HG02759 (cell line): Measurements from ENCODE around the gene GRM1.

ENCODE experiments used
- ATAC-seq: cut with Tn5 transposase; IDR thresholded peaks from one replicate; pipeline ENCODE4 v1.9.1; 2021; ENCODE audit warnings: mild to moderate bottlenecking, moderate library complexity; ENCODE audit not compliant: unreplicated experiment

GRM1 gene

DNA sequence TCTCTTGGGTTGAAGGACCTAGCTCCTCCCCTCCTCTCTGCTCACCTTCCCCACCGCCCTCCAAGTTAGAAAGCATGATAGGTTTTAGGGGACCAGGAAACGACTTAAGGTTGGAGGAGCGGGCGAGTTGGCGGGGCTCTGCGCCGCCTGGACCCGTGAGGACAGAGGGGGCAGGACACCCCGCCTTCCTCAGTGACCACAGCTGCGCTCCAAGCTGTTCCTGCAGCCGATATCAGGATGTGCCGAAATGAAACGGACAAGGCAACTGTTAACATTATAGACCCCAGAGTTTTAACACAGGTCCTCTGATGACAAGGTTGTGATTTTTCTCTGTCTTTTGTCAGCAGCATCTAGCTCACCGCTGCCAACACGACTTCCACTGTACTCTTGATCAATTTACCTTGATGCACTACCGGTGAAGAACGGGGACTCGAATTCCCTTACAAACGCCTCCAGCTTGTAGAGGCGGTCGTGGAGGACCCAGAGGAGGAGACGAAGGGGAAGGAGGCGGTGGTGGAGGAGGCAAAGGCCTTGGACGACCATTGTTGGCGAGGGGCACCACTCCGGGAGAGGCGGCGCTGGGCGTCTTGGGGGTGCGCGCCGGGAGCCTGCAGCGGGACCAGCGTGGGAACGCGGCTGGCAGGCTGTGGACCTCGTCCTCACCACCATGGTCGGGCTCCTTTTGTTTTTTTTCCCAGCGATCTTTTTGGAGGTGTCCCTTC, at the start of gene GRM1:
Gene GRM1 (plus strand): TSS at position 212 of the 722 bp plus-strand sequence. CDS start 456 bp downstream, at position 668.
- ATAC-seq: no peak

DNA sequence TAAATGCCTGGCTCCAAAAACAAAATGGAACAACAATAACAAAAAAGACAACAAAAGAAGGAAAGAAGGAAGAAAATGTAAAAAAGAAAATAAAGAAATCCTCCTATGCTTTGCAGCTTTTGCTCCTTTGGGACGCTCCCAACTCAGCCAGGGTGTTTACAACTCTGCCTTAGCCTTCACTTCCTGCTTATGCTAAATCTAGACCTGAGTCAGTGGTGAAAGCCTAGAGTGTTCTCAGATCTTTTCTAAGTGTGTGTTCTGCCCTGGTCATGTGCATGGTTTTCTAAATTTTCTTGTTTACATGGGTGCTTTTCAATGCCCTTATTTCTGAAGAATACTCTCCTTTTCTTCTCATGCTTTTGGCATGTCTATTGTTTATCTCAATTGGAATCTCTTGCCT, 19.5 kb upstream of the GRM1 start:
- no peak for ATAC-seq

DNA sequence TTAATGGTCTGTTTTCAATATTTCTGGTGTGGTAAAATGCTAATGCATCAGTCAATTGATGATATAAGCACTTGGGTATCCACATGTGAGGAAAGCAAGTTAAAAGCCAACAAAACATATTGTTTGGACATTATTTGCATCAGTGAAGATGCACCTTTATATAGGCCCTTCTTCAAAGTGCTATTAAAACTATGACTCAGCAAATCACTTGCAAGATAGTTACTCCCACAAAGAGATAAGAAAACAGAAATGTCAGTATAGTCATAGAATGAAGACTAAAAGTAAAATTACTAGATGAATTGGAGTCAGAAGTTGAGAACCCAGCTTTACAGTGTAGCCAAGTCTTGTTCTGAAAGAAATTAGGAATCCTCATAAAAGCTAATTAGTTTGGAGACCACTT, 14.6 kb upstream of the GRM1 start:
- no peak for ATAC-seq

DNA sequence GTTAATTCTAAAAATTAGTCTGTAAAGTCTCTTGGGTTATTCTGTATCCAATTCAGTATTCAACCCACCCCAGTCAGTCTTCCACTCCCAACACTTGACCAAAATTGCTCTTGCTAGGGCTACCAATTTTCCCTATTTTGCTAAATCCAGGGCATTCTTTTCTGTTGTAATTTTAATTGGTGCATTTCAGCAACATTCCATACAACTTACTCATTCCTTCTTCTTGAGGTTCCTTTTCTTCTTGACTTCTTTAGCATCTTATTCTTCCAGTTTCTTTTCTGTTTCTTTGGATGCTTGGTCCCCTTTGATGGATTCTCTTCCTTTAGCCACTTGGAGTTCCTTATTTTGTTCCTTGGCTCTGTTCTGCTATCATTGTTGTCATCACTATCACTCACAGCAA, 11.2 kb upstream of the GRM1 start:
- ATAC-seq: no peak

DNA sequence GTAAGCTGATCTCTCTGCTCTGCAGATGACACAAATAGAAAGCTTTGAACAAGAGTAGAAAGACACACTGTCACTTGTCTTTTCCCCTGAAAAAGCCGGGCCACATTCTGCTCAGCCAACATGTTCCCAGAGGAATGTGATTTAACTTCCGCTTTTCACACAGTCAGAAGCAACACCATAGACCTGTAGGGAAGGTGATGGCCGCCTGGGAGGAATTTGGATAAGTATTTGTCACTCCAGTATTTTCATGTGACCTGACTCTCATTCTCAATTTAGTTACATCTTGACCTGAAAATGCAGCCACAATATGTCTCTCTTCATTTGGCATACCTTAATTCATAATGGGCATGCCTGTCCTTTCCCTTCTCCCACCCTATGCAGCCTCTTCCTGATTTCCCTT, 2.0 kb upstream of the GRM1 start:
- no peak for ATAC-seq

DNA sequence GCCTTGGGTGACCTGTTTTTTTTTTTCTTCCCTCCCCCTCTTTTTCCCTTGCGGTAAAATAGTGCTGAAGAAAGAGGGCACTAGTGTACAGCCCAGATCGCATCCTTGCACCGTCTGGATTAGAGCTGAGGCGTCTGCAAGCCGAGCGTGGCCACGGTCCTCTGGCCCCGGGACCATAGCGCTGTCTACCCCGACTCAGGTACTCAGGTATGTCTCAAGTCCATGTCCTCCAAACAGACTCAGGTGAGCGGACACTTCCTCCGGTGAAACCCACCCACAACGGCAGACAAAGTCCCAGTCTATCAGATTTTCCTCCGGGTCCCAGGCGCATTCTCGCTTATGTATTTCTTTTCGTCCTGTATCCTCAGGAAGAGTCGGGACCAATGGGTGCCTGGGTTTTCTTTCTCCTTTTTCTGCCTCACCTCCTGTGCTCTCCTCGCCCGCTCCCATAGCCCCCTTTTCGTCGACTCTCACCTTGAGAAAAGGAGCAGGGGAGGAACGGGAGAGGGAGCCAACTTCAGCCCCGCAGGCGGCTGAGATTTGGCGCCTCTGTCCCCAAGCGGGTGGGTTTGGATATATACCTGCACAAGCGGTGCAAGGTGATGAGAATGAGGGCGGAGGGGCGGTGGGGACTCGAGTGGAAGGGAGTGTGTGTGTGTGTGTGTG, 1.1 kb upstream of the GRM1 start:
- no peak for ATAC-seq

DNA sequence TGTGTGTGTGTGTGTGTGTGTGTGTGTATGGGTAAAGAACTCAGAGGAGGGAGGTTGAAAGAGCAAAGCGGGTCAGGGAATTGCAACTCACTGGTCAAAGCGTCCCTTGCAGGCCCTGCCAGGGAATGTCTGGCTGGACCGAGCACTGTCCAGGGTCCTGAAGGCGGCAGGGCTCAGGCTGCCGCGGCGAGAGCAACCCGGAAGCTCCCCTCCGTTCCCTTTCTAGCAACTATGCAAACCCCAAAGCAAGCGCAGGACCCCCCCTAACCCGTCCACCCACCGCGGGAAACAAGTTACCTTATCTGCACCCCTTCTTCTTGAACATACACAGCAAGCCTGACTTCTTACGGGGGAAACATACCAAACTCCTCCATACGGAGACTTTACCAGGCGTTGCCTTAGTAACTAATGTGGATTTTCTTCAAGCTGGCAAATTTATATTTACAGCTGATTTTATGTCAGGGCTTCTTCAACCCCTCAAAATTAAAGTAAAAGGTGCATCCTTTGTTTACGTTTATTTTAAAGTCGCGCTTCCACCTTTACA, 538 bp upstream of the GRM1 start:
- peak; percentile 87 for ATAC-seq

DNA sequence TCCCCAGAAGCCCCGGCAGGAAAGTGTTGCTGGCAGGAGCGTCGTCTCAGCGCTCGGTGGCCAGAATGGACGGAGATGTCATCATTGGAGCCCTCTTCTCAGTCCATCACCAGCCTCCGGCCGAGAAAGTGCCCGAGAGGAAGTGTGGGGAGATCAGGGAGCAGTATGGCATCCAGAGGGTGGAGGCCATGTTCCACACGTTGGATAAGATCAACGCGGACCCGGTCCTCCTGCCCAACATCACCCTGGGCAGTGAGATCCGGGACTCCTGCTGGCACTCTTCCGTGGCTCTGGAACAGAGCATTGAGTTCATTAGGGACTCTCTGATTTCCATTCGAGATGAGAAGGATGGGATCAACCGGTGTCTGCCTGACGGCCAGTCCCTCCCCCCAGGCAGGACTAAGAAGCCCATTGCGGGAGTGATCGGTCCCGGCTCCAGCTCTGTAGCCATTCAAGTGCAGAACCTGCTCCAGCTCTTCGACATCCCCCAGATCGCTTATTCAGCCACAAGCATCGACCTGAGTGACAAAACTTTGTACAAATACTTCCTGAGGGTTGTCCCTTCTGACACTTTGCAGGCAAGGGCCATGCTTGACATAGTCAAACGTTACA, 817 bp downstream of the GRM1 start:
- ATAC-seq: no peak

DNA sequence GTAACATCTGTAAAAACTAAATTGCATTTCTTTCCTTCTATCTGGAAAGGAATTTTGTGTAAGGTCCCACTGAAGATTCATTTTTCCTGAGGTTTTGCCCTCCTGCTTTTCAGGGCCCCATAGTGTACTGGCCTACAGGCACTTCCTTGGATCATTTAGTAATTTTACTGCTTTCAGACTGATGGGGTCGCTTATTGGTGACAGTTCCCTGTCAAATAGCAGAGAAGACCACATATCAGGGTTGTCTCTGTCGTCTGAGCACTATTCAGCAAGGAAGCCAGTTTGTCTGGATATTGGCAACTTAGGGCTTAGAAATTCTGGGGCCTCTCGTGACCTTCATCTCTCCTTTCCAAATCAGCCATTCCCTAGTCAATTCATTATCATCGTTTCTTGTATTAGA, 3.5 kb downstream of the GRM1 start:
- ATAC-seq: no peak

DNA sequence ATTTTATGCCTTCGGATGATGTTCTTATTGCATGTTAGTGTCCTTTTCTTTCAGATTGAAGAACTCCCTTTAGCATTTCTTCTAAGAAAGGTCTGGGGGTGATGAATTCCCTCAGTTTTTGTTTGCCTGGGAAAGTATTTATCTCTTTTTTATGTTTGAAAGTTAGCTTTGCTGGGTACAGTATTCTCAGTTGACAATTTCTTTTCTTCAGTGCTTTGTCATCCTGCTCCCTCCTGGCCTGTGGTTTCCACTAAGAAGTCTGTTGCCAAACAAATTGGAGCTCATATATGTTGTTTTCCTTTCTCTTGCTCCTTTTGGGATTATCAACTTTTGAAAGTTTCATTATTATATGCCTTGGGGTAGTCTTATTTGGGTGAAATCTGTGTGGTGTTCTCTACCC, 11.5 kb downstream of the GRM1 start:
- no peak for ATAC-seq

DNA sequence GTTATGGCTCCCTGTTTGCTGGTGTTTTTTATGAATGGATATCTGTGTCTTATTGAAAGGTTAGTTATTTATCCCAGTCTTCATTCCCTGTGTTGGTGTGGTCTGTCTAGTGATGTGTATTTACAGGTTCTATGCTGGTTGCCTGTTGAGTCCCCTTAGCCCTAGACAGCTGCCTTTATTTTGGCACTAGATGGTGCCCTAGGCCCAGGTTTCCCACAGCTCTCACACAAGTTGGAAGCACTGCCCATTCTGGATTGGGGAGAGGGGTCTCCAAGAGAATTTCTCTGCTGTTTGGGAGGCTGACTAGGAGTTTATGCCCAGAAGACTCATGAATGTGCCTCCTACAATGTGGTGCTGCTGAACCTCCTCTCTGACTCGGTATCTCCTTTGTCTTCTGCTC, 12.4 kb downstream of the GRM1 start:
- ATAC-seq: peak; percentile 59

DNA sequence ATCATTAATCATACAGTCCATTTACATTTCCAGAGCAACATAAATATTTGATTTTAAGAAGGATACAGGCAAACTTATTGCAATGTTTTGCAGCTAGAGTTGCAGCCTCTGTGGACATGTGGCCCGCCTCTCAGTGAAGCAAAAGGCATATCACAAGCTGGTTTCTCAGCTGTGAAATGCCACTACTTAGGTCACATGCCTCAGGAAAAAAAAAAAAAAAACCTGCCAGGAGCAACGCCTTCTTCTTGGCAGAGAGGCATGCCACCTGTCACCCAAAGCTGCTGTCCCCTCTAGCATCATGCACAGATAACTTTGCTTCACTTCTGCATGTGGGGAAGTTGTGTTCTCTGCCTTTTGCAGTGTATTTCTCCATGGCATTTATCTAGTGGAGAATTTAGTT, 18.5 kb downstream of the GRM1 start:
- no peak for ATAC-seq

DNA sequence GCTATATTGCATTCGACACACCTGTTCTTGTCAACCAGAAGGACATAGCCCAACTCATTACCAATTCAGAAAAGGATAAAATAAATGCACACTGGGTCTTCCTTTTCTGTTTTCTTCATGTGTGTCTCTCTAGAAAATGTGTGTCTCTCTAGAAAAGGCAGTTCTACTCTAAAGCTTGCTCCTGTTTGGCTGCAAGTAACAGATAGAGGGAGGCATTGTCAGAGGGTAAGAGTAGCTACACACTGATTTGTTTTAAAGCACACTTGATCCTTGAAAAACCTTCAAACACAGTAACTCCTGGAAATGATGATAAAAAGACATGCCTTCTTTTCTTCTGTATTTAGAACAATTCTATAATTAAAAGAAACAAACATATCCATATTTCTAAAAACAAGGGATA, 21.3 kb downstream of the GRM1 start:
- no peak for ATAC-seq

DNA sequence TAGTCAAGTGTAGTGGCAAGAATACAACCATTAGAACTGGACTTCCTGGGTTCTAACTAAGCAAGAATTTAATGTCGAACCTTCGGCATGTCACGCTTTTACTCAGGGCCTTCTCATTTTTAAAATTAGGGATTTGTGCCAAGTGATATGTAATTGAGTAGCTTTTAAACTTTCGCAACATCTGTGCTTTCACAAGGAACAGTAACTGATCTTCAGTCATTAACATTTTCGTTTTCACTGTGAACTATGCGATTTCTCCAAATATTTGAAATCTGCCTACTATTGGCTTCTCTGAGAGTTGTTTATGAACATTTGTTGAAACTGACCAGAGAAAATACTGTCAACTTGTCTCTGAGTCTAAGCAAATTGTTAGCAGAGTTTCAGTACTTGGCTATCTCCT, 27.6 kb downstream of the GRM1 start:
- no peak for ATAC-seq

DNA sequence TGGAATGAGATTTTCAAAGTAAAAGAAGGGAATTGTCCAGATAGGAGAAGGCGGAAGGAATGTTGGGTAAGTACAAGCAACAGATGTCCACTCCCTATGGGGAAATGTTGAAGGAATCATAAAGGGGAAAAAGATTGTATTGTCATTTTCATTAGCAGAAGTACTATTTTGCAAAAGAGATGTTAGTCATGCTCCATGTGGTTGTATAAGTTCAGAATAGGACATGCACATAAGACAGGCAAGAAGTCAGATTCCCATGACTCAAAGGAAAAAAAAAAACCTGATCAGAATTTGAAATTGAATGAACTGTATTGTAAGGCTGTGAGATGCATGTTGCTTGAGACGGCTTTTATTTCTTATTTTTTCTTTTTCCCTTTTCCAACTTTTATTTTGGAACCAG, 36.8 kb downstream of the GRM1 start:
- ATAC-seq: no peak

DNA sequence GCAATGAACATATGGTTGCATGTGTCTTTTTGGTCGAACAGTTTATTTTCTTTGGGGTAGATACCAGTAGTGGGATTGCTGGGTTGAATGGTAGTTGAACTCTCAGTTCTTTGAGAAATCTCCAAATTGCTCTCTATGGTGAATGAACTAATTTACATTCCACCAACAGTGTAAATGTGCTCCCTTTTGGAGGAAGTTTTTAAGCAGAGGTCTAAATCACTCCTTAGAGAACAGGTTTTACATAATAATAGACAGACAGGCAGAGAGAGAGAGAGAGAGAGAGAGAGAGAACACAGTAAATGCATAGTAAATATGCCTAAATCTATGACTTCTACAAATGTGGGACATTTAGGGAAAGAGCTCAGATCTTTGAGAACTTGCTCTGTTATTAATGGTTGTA, 37.6 kb downstream of the GRM1 start:
- no peak for ATAC-seq

DNA sequence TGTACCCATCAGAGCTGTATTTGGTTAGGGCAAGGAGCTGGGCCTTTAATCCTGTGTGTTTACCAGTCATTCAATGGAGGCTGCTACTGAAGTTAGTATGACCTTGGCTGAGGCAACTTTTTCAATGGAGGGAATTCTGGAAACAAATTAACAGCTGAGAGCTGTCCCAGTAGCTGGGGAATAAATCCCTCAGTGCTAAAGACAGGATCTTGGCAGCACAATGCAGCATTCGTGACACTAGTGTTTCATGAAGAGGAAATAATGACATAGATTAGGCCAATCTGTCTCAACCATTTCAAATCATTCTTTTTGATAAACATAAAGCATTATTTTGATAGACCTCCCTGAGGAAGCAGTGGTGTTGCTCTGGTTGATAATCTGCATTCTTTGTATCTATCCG, 42.9 kb downstream of the GRM1 start:
- ATAC-seq: no peak

DNA sequence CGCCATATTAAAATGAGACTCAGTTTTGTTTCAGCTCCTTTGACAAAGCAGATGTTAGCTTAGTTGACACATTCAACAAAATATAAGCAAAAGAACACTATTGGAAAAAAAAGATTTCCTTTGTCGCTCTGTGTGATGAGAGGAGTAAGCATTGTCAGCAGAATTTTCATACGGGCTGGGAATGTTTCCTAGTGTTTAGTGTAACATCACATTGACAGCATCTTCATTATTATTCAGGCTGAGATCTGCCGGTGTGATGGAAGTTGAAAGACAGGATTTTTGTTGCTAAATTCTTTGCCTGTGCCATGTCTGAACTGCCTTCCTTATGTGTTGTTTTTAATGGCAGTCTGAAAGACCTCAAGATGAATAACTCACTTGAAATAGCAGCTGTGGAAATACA, 49.1 kb downstream of the GRM1 start:
- no peak for ATAC-seq

DNA sequence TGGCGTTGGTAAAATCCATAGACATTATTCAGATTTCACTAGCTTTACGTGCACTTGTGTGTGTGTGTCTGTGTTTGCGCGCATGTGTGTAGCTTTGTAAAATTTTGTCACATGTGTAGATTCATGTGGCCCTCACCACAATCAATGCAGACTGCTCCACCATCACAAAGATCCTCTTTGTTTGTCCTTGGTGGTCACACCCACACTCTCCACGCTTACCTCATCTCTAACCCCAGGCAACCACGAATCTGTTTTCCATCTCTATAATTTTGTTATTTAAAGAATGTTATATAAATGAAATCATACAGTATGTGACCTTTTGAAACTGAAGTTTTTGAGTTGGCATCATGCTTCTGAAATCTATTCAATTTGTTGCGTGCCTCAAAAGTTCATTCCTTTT, 58.5 kb downstream of the GRM1 start:
- ATAC-seq: no peak

DNA sequence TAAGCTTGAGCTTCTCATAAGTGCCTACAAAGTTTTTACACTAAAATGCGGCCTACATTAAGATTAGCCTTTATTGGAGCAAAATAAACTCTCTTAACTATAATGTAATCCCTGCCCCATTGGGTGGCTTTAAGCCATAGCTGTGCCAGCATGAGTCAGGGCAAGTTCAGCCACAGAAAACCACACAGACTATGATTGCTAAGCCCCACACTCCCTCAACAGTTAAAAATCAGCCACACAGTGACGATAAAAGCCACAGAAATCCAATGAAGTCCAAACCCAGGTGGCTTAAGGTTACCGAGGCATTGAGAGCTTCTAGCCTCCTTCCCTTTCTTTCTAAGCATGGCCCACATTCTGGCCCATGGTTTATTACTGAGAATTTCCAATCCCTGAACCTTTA, 61.6 kb downstream of the GRM1 start:
- no peak for ATAC-seq

DNA sequence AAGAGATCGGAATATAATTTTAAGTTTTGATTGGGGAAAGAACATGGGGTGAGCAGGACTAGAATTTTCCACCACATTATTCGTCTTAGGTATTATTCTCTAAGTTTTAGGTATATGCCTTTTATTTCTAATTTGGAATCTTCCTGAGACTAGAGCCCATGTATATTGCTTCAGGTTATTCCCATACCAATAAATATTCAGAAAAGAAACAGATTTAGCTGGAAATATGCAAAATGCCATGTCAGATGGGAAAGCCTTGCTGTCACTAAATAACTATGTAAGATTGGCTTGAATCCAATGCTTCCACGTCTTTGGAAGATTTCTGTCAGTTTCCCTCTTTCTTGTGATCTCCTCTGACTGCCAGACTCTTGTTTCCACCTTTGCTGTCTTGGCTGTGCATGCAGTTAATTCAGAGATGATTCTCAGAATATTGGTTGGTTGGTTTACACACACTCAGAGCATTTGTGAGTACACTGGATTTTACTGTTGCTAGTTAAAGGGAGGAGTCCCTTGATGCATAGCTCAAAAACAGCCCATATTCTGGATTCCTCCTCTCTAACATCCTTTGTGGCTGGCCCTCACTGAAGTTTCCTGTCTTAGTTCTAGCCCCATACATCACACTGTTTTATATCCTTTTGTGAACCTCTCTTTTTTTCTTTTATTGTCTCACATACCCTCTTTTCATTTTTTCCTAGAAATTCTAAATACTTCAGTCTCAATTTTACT, 64.3 kb downstream of the GRM1 start:
- no peak for ATAC-seq
